HG03025 (cell line): ENCODE results near the gene TRMT6.

Source experiments
- ATAC-seq: cut with Tn5 transposase; IDR thresholded peaks from one replicate; pipeline ENCODE4 v1.9.1; 2021; ENCODE audit warnings: mild to moderate bottlenecking, moderate library complexity; ENCODE audit not compliant: unreplicated experiment, low FRiP score

Gene TRMT6

DNA sequence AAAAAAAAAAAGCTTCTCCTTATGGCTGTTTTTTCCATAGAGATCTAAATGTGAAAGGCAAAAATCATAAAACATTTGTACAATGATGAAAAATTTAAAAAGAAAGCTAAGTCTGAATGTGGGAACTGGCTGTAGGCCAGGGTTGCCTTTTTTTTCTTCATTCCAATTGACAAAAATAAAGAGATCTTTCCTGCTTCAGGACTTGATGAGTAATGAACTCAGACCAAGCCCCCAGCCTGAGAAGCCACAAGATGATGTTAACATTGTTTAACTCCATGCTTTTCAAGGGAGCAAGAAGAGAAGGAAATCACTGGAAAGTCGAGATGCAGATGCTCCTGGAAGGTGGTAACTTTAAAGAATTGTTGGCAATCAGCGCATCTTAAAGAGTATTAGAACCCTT lies 41.4 kb downstream of the TRMT6 start:
- no peak for ATAC-seq

DNA sequence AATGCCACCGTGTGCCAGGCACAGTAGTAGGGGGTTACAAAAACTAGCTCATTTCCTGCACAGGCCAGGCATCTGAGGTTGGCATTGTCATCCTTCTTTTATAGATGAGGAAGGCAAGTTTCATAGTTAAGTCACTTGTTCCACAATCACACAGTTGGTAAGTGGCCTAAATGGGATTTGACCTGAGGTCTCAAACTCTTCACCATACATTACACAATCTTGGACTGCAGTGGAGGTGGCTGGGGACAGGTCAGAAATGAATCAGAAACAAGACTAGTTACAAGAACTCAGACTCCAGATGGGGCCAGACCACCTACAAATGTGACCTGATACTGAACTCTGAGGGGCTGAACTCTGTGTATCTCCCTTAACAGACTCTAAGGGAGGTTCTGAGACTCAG lies 49.4 kb downstream of the TRMT6 start:
- no peak for ATAC-seq

DNA sequence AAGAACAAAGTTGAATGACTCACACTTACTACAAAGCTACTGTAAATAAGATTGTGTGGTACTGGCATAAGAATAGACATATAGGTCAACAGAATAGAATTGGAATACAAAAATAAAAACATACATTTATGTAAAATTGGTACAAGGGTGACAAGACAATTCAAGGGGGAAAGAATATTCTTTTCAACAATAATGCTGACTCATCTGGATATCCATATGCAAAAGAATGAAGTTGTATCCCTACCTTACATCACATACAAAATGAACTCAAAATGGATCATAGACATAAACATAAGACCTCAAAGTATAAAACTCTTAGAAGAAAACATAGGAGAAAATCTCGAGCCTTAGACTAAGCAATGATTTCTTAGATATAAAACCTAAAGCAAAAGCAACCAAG lies 50.9 kb downstream of the TRMT6 start:
- no peak for ATAC-seq

DNA sequence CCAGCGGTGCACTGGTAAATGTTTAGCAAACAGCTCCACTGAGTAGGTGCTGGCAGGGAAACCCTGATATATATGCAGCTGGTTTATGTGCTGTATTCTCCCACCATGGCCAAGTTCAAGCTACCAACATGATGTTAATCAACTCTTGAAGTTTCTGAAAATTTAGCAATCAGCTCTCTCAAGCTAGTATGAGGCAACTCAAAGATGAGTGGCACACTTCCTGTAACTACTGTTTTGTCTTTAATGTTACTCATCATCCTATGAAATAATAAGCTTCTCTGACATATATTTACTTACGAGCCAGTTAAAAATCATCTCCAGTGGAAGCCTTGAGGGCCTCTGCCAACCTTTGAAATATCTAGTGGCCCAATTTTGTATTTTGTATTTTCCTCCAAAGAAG lies 54.7 kb downstream of the TRMT6 start:
- ATAC-seq: no peak

DNA sequence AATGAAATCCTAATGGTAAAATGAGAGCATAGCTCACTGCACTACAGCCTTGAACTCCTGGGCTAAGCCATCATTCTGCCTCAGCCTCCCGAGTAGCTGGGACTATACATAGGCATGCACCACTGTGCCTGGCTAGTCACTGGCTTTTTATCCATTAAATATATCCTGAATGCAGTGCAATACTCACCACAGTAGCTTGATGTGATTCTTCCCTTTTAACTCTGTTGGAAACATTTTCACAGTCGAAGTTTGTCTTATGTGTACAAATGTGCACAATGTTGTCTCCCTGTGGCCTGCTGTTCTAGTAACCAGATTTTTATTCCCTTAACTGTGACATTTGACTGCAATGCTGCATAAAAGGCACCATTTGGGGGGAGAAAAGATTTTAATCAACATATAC lies 56.7 kb downstream of the TRMT6 start:
- ATAC-seq: no peak

DNA sequence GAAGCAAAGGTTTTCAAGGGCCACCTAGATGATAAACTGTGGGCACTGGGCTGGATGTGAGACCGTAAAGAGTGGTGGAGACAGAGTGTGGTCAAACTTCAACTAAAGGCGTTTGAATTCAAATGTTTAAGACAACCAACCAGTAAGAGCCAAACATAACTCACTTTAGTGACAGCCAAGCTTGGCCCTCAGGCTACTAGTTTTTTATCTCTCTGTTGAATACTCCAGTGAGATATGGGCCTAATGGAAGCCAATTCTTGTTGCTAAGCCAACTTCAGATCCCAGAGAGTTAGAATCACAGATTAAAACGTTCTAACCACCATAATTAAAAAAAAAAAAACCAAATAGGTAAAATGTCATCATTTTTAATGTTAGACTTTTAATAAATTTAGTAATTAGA lies 57.3 kb downstream of the TRMT6 start:
- no peak for ATAC-seq

DNA sequence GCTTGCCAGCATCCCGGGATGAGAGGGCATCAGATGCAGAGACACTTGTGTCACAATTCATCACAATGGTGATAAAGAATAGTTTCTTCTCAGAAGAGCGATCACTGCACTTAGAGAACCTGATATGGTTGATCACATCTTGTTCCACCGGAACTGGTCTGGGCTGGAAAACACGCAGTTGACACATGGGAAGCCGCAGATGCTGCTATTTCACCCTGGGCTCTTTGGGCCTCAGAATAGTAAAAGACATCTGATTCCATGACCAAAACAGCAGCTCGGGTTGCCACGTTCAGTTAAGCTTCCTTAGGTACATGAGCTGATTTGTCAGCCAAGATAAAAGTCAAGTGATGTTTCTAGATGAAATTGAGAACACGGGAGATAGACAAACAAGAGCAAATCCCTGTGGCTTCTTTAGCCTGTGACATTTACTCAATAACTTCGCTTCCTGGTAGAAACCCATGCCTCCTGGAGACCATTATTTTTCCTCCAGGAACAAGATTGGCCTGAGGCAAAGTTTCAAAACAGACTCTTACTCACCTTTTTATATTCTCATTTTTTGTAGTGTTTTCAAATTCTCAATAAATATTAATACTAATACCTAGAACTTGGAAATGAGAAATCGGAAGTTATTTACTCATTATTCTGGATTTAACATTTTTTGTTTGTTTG lies 59.4 kb downstream of the TRMT6 start:
- no peak for ATAC-seq

DNA sequence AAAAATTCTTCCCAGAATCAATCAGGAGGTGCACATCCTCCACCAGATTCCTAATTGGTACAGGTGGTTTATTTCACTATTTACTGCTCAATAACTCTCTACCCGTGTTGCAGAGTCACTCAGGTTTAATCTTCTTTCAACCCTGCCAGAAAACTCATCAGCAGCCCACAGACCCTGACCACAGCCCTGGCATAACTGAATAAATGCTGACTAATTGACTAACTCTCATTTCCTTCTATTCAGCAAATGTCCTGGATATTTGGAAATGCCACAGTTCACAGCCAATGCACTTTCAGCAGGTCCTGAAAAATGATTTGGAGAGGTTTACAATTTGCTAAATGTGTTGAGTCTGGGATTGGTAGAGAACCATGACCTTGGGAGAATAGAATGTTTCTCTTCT lies 62.3 kb downstream of the TRMT6 start:
- ATAC-seq: no peak

DNA sequence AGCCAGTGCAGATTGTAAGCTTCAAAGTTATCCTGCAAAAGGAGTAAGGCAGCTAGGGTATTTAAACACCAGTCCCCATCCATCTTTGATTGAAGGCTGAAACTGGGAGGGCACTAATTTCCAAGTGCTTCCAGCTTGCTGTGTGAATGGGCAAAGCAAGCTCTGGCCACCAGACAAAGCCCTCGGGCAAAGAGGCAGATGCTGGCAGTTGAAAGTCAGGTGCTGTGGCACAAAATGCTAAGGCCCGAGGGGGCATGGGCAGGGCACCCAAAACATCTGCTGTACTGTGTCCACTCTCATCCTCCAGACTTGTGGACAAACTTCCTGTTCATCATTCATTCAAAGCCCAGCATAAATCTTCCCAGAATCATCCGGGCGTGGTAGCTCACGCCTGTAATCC lies 62.9 kb downstream of the TRMT6 start:
- no peak for ATAC-seq
